SIG-M5 treated with dmso at 0.1 percent for 504 hours (cell line): ENCODE results near the gene SRRM3.
"Not testable (repeated sequence)": the region's sequence is repeated elsewhere in the genome, so short reads cannot be mapped to it uniquely, and the experiment has no call there.

ENCODE experiments used
- DNase-seq: peaks from one replicate; lab custom pipeline; 2025; ENCODE audit not compliant: unreplicated experiment; lab: John Stamatoyannopoulos, UW

SRRM3 gene

DNA sequence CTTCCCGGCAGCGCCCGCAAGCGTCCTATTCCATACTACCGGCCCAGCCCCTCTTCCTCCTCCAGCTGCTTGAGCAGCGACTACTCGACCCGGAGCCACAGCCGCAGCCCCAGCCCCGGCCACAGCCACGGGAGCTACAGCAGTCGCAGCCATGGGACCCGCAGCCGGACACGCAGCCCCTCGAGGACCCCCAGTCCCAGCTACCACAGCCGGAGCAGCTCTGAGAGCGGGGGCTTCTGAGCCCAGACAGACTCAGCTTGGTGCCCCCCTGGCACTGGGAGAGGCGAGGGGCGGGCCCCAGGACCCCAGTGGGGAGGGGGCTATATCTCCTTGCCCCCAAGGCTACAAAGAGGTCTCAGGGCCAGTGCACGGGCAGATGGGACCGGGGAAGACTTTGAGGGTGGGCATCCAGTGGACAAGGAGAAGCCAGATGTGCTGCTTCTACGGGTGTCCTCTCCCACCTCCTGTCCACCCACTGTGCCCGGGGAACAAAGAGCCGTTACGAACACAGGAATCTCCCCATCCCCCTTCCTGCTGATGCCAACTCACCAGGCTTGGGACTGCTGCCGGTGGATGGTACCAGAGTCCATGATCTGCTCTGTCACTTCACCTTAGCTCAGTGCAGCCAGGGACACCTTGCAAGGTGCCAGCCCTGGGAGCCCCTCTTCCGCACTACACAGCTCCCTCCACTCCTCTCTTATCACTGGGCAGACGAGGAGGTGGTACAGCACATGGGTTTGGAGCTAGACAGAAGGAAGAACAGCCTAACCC, 84.1 kb downstream of the SRRM3 start:
- no peak for DNase-seq

- no peak for DNase-seq
These were observed 85.2 kb downstream of the SRRM3 start for GRCh38 chr7:76286842-76287403.

- not testable (repeated sequence) for DNase-seq
These were observed 89.2 kb downstream of the SRRM3 start for GRCh38 chr7:76290847-76291350.

- DNase-seq = peak; percentile 97
These were observed 89.9 kb downstream of the SRRM3 start for GRCh38 chr7:76291351-76292212.

- peak; percentile 58 for DNase-seq
These were observed 90.5 kb downstream of the SRRM3 start for GRCh38 chr7:76292213-76292573.

DNA sequence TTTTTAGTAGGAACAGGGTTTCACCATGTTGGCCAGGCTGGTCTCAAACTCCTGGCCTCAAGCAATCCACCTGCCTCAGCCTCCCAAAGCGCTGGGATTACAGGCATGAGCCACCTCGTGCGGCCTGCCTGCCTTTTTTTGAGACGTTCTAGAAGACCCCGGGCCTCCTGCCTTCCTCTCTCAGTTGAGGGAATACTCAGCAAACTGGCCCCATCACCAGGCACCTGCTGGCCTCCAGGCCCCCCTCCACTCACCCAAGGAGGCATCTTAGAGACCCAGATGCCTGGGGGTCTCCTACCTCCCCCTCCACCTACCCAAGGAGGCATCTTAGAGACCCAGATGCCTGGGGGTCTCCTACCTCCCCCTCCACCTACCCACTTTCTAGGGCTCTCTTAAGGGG, 91.2 kb downstream of the SRRM3 start:
- not testable (repeated sequence) for DNase-seq

DNA sequence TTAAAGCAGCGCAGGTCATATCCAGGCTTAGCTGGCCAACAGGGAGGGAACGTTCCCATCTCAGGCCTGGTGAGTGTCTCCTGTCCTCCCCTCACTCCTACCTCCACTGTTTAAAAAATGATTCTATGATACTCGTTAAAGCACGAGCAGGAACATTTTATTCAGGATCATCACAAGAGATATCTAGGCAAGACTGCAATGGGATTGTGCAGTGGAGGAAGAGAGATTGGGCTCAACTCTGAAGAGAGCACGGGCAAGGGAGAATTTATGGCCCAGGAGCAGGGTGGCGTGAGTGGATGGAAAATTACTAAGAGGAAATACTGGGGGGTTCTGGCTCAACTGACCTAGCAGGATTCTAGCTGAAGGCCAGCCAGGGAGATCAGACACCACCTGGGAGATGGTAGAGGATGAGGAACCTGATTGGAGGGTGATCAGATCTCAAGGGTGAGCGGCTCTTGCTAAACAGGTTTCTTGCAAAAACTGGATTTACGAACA, 91.8 kb downstream of the SRRM3 start:
- DNase-seq = peak; percentile 43

DNA sequence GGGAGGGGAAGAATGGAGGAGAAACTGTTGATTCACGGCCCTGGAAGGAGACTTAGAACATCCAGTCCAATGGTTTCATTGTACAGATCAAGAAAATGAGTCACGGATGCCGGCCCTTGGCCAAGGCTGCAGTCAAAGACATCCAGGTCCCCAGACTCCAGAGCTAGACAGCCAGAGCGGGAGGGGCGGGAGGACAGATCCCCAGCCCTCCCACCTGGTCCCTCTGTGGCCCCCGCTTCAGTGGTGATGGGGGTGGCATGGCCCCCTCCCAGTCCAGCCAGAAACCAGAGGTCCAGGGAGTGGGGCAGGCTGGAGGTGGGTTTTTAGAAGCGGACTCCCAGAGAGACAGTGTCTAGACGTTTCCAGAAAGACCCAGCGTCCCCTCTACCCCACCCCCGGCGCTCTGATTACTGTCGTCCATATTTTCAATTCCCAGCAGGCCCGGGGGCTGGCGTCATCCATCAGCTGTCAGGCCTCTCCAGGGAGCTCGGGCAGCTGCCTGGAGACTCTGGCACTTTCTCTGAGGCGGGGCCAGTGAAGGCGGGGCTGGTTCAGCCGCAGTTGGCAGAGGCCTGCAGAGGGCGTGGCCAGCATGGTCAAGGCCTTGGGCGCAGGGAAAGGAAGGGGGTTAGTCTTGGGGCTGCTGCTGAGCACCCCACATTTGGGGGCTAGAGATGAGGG, 92.8 kb downstream of the SRRM3 start:
- DNase-seq = peak; percentile 55

- peak; percentile 49 for DNase-seq
These were observed 95.3 kb downstream of the SRRM3 start for GRCh38 chr7:76296743-76297740.

DNA sequence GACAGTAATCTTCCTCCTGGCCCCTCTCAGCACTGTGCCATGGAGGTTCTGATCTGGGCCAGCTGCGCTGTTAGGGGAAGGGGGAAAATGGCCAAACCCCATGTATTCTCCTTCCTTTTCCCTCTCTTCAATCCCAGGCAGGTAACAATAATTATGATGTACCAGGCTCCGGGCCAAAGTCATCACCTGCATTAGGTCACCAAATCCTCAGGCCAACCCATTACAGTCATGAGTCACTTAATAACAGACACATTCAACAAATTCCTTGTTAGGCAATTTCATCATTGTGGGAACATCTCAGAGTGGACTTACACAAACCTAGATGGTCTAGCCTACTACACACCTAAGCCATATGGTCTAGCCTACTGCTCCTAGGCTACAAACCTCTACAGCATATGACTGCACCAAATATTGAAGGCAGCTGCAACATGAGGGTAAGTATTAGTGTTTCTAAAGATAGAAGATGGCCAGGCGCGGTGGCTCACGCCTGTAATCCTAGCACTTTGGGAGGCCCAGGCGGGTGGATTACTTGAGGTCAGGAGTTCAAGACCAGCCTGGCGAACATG, 98.6 kb downstream of the SRRM3 start:
- DNase-seq = peak; percentile 59

DNA sequence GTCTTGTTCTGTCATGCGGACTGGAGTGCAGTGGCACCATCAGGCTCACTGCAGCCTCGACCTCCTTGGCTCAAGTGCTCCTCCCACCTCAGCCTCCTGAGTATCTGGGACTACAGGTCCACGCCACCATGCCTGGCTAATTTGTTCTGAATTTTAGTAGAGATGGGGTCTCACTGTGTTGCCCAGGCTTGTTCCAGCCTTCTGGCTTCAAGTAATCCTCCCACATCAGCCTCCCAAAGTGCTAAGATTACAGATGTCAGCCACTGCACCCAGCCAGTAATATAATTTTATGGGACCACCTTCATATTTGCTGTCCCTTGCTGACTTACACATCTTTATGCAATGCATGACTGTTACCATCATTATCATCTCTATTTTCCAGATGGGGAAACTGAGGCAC, 99.3 kb downstream of the SRRM3 start:
- no peak for DNase-seq

DNA sequence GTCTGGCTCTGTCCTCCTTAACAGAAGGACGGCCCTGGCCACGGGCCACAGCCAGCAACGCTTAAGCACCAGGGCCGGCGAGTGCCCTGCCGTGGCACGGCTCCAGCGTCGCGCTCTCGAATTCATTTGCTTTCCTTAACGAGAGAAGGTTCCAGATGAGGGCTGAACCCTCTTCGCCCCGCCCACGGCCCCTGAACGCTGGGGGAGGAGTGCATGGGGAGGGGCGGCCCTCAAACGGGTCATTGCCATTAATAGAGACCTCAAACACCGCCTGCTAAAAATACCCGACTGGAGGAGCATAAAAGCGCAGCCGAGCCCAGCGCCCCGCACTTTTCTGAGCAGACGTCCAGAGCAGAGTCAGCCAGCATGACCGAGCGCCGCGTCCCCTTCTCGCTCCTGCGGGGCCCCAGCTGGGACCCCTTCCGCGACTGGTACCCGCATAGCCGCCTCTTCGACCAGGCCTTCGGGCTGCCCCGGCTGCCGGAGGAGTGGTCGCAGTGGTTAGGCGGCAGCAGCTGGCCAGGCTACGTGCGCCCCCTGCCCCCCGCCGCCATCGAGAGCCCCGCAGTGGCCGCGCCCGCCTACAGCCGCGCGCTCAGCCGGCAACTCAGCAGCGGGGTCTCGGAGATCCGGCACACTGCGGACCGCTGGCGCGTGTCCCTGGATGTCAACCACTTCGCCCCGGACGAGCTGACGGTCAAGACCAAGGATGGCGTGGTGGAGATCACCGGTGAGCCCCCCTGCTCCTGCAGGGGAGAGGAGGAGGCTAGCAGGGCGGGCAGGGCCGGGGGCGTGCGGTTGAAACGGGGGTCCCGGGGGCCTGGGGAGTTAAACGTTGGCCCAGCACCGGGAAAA, 100.9 kb downstream of the SRRM3 start, which contains the start of gene HSPB1:
TSS of gene HSPB1 (plus strand) at position 327 of the 855 bp plus-strand sequence. CDS start at position 367, 40 bp downstream.
- DNase-seq = peak; percentile 90

- DNase-seq = peak; percentile 93
These were observed 101.8 kb downstream of the SRRM3 start for GRCh38 chr7:76303202-76304147.

DNA sequence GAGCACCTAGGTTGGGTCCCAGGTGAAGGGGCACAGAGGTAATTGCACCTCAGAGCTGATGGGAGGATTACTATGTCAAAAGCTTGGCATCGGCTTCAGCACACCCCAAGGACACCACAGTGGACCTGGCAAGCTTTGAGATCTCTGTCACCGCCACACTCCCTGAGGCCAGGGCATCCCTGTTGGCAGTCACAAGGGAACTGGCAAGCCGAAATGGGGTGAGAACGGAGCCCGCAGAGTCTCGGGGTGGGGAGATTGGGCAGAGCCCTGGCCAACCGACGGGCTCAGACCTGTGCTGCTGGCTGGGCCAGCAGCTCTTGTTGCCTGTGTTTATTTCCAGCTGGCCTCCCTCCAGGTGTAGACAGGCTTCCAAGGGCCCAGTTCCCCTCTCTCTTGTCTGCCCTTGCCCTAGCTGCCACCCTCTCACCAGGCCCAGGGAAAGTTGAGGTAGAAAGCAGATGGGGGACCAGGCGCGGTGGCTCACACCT, 103.2 kb downstream of the SRRM3 start:
- DNase-seq = no peak

DNA sequence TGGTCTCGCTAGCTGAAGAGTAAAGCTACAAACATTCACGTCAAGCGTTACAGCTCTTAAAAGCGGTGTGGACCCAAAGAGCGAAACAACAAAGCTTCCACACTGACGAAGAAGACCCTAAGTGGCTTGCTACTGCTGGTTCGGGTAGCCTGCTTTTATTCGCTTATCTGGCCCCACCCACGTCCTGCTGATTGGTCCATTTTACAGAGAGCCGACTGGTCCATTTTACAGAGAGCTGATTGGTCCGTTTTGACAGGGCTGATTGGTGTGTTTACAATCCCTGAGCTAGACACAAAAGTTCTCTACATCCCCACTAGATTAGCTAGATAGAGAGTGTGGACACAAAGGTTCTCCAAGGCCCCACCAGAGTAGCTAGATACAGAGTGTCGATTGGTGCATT, 107.2 kb downstream of the SRRM3 start:
- not testable (repeated sequence) for DNase-seq

DNA sequence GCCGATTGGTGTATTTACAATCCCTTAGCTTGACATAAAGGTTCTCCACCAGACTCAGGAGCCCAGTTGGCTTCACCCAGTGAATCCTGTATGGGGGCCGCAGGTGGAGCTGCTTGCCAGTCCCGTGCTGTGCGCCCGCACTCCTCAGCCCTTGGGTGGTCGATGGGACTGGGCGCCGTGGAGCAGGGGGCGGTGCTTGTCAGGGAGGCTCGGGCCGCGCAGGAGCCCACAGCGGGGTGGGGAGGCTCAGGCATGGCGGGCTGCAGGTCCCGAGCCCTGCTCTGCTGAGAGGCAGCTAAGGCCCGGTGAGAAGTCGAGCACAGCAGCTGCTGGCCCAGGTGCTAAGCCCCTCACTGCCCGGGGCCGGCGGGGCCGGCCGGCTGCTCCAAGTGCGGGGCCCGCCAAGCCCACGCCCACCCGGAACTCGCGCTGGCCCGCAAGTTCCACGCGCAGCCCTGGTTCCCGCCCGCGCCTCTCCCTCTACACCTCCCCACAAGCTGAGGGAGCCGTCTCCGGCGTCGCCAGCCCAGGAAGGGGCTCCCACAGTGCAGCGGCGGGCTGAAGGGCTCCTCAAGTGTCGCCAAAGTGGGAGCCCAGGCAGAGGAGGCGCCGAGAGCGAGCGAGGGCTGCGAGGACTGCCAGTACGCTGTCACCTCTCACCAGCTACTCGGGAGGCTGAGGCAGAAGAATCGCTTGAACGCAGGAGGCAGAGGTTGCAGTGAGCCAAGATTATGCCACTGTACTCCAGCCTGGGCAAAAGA, 107.8 kb downstream of the SRRM3 start:
- not testable (repeated sequence) for DNase-seq
